ENCODE data around the gene ESPNL. TPM values are rescaled to one million over a fixed set of nuclear protein-coding genes. Genes with fewer than 3 reads are reported as not detected.

ESPNL gene
- total and polyA plus RNA-seq, 4 donors: 0.08 to 0.59 (median 0.35) TPM

DNA sequence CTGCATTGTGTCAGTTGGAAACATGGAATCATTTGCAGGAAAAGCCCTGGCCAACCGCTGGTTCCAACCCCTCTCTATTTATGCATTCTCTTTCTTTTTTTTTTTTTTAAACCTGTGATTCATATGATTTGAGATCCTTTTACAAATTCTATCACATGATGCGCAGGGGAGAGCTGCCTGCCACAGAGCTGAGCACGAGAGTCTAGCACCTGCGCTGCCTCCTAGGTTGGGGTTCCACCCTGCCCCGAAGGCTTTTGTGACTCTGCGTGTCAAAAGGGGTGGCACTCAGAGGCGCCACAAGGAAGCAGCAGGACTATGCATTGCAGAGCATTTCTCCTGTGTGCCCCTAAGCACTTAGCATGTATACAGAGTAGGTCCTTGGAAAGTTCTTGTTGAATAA, 17.3 kb upstream of the ESPNL start:
- H3K4me3 ChIP-seq (ENCODE audit: low read depth in 1 of 3, low read length in 3 of 3): no peak overlapping the region
- peaks cover 11 to 31% (median 25%) of the 10 kb centered on the region in 4 donors for H3K36me3 ChIP-seq (ENCODE audit: control insufficient read depth in 4 of 4, insufficient read depth in 3 of 4, low read depth in 1 of 4, low read length in 3 of 4)
- TF ChIP-seq HNF4A (conservative IDR thresholded peaks at IDR 0.05) (no peak), FOXA2 (IDR thresholded peaks at IDR 0.05) (no peak), FOXA1 (IDR thresholded peaks at IDR 0.05) (no peak), HNF4G (IDR thresholded peaks at IDR 0.05) (no peak), YY1 (IDR thresholded peaks at IDR 0.05) (no peak), JUND (IDR thresholded peaks at IDR 0.05) (no peak), RAD21 (IDR thresholded peaks at IDR 0.05) (no peak), EGR1 (IDR thresholded peaks at IDR 0.05; ENCODE audit: low read depth in 2 of 2) (no peak), SP1 (IDR thresholded peaks at IDR 0.05) (no peak), RXRA (IDR thresholded peaks at IDR 0.05) (no peak)
- TF ChIP-seq, protein P1, sequence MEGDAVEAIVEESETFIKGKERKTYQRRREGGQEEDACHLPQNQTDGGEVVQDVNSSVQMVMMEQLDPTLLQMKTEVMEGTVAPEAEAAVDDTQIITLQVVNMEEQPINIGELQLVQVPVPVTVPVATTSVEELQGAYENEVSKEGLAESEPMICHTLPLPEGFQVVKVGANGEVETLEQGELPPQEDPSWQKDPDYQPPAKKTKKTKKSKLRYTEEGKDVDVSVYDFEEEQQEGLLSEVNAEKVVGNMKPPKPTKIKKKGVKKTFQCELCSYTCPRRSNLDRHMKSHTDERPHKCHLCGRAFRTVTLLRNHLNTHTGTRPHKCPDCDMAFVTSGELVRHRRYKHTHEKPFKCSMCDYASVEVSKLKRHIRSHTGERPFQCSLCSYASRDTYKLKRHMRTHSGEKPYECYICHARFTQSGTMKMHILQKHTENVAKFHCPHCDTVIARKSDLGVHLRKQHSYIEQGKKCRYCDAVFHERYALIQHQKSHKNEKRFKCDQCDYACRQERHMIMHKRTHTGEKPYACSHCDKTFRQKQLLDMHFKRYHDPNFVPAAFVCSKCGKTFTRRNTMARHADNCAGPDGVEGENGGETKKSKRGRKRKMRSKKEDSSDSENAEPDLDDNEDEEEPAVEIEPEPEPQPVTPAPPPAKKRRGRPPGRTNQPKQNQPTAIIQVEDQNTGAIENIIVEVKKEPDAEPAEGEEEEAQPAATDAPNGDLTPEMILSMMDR (IDR thresholded peaks at IDR 0.05; ENCODE audit: low read depth, low read length, missing input control): no peak
- TF ChIP-seq, protein P2, sequence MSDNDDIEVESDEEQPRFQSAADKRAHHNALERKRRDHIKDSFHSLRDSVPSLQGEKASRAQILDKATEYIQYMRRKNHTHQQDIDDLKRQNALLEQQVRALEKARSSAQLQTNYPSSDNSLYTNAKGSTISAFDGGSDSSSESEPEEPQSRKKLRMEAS (IDR thresholded peaks at IDR 0.05): no peak
- peaks cover 0 to 5% (median 0%) of the 10 kb centered on the region in 4 donors for H3K9me3 ChIP-seq (ENCODE audit: control insufficient read depth in 4 of 4, low read length in 3 of 4)
- no peak overlapping the region for H3K9ac ChIP-seq (ENCODE audit: low read depth in 1 of 2, low read length in 2 of 2)
- peaks cover 0 to 18% (median 8%) of the 10 kb centered on the region in 4 donors for H3K4me1 ChIP-seq (ENCODE audit: control insufficient read depth in 4 of 4, insufficient read depth in 4 of 4, low read length in 3 of 4)
- H3K27me3 ChIP-seq (ENCODE audit: control insufficient read depth in 4 of 4, insufficient read depth in 4 of 4, low read length in 3 of 4): no peaks in the 10 kb centered on the region
- 92% methylated on average over 7 of the region's 7 CpGs for WGBS
- no peak overlapping the region for H3K27ac ChIP-seq (ENCODE audit: low read depth in 1 of 2, low read length in 2 of 2)
- no peak for DNase-seq (ENCODE audit: low spot score)

DNA sequence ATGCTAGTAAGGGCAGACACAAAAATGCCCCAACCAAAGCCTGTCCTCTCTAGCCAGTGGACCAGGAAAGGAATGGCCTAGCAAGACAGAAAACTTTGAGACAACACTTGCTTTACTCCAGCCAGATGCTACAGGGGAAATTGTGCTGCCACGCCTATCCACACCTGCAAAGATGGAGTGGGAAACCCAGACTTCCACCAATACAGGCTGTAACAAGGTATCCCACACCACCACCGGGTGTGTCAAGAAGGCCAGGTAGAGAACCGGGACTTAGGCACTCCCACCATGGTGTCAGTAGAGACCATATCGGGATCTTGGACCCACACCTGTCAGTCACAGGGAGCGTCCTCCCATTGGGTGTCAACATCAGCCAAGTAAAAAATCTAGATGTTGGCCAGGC, 16.2 kb upstream of the ESPNL start:
- no peaks in the 10 kb centered on the region for H3K27me3 ChIP-seq (ENCODE audit: control insufficient read depth in 4 of 4, insufficient read depth in 4 of 4, low read length in 3 of 4)
- H3K27ac ChIP-seq (ENCODE audit: low read depth in 1 of 2, low read length in 2 of 2): no peak overlapping the region
- 88% methylated on average over 5 of the region's 5 CpGs for WGBS
- DNase-seq (ENCODE audit: low spot score): no peak
- H3K9me3 ChIP-seq (ENCODE audit: control insufficient read depth in 4 of 4, low read length in 3 of 4): peaks cover 0 to 5% (median 0%) of the 10 kb centered on the region in 4 donors
- H3K4me3 ChIP-seq (ENCODE audit: low read depth in 1 of 3, low read length in 3 of 3): no peak overlapping the region
- H3K4me1 ChIP-seq (ENCODE audit: control insufficient read depth in 4 of 4, insufficient read depth in 4 of 4, low read length in 3 of 4): peaks cover 0 to 14% (median 5%) of the 10 kb centered on the region in 4 donors
- TF ChIP-seq, protein P3, sequence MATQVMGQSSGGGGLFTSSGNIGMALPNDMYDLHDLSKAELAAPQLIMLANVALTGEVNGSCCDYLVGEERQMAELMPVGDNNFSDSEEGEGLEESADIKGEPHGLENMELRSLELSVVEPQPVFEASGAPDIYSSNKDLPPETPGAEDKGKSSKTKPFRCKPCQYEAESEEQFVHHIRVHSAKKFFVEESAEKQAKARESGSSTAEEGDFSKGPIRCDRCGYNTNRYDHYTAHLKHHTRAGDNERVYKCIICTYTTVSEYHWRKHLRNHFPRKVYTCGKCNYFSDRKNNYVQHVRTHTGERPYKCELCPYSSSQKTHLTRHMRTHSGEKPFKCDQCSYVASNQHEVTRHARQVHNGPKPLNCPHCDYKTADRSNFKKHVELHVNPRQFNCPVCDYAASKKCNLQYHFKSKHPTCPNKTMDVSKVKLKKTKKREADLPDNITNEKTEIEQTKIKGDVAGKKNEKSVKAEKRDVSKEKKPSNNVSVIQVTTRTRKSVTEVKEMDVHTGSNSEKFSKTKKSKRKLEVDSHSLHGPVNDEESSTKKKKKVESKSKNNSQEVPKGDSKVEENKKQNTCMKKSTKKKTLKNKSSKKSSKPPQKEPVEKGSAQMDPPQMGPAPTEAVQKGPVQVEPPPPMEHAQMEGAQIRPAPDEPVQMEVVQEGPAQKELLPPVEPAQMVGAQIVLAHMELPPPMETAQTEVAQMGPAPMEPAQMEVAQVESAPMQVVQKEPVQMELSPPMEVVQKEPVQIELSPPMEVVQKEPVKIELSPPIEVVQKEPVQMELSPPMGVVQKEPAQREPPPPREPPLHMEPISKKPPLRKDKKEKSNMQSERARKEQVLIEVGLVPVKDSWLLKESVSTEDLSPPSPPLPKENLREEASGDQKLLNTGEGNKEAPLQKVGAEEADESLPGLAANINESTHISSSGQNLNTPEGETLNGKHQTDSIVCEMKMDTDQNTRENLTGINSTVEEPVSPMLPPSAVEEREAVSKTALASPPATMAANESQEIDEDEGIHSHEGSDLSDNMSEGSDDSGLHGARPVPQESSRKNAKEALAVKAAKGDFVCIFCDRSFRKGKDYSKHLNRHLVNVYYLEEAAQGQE (IDR thresholded peaks at IDR 0.05): no peak
- TF ChIP-seq FOXA1 (IDR thresholded peaks at IDR 0.05) (no peak), RXRA (IDR thresholded peaks at IDR 0.05) (no peak), SP1 (IDR thresholded peaks at IDR 0.05) (no peak), TAF1 (conservative IDR thresholded peaks at IDR 0.05) (no peak), JUND (IDR thresholded peaks at IDR 0.05) (no peak)
- TF ChIP-seq, protein P4, sequence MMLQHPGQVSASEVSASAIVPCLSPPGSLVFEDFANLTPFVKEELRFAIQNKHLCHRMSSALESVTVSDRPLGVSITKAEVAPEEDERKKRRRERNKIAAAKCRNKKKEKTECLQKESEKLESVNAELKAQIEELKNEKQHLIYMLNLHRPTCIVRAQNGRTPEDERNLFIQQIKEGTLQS (IDR thresholded peaks at IDR 0.05): no peak
- peaks cover 11 to 31% (median 25%) of the 10 kb centered on the region in 4 donors for H3K36me3 ChIP-seq (ENCODE audit: control insufficient read depth in 4 of 4, insufficient read depth in 3 of 4, low read depth in 1 of 4, low read length in 3 of 4)
- H3K9ac ChIP-seq (ENCODE audit: low read depth in 1 of 2, low read length in 2 of 2): no peak overlapping the region
